RPMI7951 (cell line): Measurements from ENCODE around the gene EML6. TPM values are rescaled to one million over a fixed set of nuclear protein-coding genes. Genes with fewer than 3 reads are reported as not detected.

ENCODE experiments used
- DNase-seq: peaks from one replicate; pipeline ENCODE4 v3.0.0-alpha.2; 2012; ENCODE audit warnings: low read depth
- total RNA-seq: library from RNA; depleted of rRNA; stranded (reverse); fragments of >200 nt; shearing (Covaris generic); gene quantifications from 2 replicates; pipeline ENCODE4 v1.2.3, GENCODE V29; 2014

The EML6 gene
- total RNA-seq, 1 experiment from 2014 or later, result 0.72 TPM

DNA sequence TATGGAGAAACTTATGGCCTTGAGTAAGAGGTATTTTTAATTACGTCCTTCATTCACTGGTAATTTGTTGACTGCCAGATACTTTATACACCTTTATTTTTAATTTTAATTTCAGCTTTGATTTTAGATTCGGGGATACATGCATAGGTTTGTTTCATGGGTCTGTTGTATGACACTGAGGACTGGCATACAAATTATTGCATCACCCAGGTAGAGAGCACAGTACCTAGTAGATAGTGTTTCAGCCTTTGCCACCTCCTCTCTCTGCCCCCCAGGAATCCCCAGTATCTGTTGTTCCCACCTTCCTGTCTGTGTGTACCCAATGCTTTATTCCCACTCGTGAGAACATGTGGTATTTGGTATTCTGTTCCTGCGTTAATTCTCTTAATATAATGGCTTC is 188.8 kb downstream of the EML6 start:
- DNase-seq, result no peak

GRCh38 chr2:54912893-54913292 is 189.4 kb downstream of the EML6 start:
- DNase-seq, result no peak

GRCh38 chr2:54914637-54915036 is 191.2 kb downstream of the EML6 start:
- DNase-seq, result no peak

- DNase-seq, result no peak
Measured at GRCh38 chr2:54915101-54915500, 191.6 kb downstream of the EML6 start.

GRCh38 chr2:54916637-54917036 is 193.2 kb downstream of the EML6 start:
- DNase-seq, result no peak

DNA sequence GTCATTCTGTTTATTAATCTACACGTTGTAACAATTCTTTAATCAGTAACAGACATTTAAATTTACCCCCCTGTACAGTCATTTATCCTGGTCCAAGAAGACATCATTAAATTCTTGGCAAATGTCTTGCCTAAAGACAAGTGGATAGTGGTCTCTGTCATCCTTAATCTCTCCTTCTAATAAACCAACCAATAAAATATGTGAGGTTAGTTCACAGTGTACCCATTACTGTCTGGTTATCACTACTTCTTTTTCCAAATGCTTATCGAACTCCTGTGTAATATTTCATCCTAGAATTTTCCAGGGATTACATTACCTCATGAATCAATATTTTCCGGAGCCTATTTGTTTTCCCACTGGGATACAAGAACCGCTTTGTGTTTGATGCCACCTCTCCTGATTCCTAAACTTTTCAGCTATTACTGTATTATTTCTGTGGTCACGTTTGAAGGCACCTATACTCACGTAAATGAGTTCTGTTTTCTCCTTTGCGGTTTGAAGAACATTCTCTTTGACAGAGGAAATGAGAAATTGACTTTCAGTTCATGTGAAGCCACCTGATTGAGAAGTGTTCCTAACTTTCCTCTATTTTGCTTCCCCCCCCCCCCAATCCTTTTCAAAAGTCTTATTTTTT is 195.3 kb downstream of the EML6 start:
- no peak for DNase-seq

DNA sequence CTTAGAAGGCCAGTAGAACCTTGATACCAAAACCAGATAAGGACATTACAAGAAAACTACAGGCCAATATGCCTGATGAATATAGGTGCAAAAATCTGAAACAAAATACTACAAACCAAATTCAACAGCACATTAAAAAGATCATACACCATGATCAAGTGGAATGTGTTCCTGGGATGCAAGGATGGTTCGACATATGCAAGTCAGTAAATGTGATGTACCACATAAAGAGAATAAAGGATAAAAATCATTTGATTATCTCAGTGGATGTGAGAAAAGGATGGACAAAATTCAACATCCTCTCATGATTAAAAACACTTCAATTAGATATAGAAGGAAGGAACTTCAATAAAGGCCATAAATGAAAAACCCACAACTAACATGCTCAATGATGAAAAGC is 197.2 kb downstream of the EML6 start:
- no peak for DNase-seq

- DNase-seq, result no peak
Measured at GRCh38 chr2:54924121-54924520, 200.7 kb downstream of the EML6 start.

- DNase-seq, result no peak
Measured at GRCh38 chr2:54925022-54925421, 201.6 kb downstream of the EML6 start.

- no peak for DNase-seq
Measured at GRCh38 chr2:54927085-54927750, 203.8 kb downstream of the EML6 start.

GRCh38 chr2:54927751-54928615 is 204.5 kb downstream of the EML6 start:
- no peak for DNase-seq

- DNase-seq, result no peak
Measured at GRCh38 chr2:54928719-54929118, 205.3 kb downstream of the EML6 start.

DNA sequence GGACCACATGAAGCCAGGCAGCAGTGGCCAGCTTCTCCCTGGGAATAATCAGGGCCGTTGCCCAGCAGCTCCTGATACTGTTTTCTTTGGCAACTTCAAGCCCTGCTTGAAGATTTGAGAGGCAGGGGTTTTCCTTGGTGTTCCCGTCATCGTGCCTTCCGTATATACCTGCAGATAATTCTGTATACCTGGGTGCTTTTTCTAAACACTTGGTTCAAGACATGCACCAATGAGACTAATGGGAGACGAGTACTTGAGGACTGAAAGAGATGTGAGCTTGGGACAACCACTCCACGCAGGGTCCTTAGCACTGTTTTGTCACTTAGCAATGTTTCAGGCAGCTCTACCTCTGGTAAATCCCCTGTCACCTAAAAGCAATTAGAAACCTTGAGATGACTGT is 208.0 kb downstream of the EML6 start:
- no peak for DNase-seq

DNA sequence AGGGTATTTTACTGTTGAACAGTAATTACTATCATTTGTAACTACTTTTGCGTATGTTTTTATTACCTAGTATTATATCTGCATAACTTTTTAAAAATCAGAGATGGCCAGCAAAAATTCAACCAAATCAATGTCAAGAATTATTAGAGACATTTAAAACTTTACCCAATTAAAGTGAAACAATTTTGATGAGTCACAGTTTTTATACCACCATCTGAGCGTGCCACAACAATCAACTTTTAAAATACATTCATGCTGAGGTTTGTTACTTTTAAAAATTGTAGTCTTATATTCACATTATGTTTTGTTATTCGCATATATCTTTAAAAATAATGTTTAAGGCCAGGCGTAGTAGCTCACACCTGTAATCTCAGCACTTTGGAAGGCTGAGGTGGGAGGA is 211.9 kb downstream of the EML6 start:
- no peak for DNase-seq

- peak; percentile 37 for DNase-seq
Measured at GRCh38 chr2:54936766-54937165, 213.3 kb downstream of the EML6 start.

DNA sequence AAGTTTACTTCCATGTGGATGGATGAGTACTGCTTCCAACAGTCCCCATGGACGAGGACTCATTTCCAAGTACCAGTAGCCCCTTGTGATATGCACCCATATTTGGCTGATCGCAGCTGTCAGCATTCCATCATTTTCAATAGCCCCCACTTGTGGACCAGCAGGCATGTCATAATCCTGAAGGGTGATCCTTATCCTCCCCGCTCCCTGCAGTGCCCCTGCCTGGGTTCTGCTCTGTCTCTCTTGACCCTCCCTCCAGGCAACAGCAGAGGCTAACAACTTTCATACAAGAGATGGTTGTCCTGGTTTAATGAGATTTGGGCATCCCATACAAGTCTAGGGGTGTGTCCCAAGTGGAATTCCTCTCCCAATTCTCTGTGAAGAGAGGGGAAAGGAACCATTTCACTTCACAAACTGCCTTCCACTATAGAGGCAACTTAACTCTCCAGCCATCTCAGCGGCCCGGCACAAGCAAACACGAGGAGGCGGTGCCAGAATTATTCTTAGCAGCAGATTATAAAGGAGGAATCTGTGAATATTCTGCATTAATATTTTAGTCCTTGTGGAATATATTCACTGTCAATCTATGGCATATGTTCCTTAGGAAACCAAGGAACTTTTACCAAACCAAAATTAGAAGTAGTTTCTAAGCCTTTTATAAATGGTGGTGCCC is 216.1 kb downstream of the EML6 start:
- DNase-seq, result no peak

DNA sequence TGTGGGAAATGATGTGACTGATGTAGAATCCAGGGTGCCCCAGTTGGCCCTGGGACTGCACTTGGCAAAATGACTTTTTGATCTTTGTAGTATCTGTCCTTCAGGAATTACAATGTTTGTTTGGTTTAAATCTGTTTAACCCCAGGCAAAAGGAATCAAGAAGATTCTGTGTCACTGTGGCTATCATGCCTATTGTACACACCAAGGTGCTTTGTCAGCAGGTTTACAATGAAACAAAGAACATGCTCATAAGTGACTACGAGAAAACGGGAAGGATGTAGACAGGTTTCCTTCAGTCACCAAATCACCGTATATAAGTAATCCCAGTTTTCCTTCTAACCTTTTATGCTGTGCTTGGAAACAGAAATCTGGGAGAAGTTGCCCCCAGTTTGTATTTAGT is 217.3 kb downstream of the EML6 start:
- peak; percentile 68 for DNase-seq

DNA sequence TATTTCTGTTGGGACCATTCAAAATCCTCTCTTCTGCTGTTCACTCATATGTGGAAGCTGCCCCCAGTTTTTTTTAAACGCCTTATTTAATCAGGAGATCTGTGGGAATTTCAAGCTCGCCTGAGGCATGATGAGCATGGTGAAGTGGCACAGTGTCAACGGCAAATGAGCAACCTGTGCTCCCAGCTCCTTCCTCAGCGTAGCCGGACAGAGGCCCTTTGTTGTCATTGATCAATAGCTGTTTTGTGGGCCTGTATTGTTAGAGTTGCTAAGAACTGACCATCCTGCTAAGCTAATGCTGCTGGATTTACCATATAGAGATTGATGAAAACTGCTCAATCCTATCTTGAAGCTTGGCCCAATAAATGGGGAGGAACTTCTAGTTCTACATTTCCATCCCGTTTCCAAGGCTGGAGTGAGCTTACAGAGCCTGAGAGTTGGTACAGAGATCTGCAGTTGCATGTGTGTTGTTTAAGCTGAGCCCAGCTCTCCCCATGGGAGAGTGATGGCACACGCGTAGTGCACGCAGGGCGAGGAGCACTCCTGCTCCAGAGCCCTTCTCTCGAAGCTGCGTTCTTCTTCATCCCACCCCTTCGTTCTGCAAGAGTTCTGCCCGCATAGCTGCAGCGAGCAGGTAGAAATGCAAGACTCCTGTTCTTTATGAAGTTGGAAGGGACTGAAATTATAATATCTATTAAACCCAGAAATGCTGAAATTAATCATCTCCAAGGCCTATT is 218.0 kb downstream of the EML6 start:
- peak; percentile 42 for DNase-seq

GRCh38 chr2:54942373-54942772 is 218.9 kb downstream of the EML6 start:
- DNase-seq, result no peak

DNA sequence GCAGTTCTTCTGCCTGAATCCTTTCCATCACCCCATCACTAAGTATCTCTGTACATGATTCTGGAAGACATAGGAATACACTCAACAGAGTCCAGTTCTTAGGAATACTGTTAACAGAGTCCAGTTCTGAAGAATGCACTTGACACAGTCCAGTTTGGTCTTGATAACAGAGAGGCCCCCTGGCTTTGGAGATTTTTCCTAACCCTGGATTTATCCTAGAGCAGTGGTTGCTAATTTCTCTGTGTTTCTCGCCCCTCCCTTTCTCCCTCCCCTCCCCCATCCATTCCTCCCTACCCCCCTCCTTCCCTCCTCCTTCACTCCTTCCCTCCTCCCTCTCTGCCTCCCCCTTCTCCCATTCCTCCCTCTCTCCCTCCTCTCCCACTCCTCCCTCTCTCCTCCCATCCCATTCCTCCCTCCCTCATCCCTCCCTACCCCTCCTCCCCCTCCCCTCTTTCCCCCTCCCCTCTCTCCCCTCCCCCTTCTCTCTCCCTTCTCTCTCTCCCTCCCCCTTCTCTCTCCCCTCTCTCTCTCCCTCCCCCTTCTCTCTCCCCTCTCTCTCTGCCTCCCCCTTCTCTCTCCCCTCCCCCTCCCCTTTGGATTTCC is 221.4 kb downstream of the EML6 start:
- no peak for DNase-seq
